ENCODE results near the gene FJX1.
A peak's percentile ranks its signal among the peaks of the same experiment; 100 is the strongest.

FJX1 gene

DNA sequence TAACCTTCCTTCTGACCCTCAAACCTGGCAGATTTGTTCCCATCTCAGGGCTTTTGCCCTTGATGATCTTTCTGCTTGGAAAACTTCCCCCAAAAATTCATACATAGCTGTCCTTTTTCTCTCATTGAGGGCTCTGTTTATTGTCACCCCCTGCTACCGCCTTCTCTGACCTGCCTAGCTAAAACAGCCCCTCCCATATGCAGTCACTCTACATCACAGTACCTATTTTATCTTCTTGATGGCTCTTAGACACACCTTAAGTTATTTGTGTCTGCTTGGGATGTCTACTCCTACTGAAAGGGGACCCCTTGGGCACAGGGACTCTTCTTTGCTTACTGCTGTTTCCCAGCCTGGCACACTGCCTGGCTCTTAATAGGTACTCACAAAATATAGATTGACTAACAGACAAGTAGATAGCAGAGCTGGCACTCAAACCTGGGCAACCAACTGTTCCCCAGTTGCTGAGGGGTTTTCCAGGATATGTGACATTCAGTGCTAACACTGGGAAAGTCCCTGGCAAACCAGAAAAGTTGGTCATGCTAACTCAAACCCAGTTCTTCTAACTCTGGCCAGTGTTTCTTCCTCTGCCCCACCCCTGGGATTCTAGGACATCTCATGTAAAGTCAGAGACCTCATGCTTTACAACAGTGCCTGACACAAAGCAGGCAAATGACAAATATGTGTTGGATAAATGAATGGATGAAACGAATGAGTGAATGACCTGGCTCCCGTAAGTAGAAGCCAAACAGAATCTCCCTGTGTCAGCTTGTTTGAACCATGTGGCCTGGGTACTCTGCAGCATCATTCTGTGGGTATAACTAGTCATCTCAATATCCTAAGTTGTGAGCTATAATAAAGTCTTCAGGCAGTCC is 19.8 kb upstream of the FJX1 start:
- Histone ChIP-seq H3K27ac (ENCODE audit: low read length) (no peak overlapping the region), H3K4me2 (ENCODE audit: low read length) (peak overlapping the region; percentile 27), H3K9me3 (ENCODE audit: insufficient read depth, low read length) (no peaks in the 10 kb centered on the region), H3K4me1 (ENCODE audit: low read length) (peaks cover 12% of the 10 kb centered on the region), H3K27me3 (ENCODE audit: low read depth, low read length) (peaks cover 17% of the 10 kb centered on the region; the same call in 1 of the 2 replicates), H3K4me3 (ENCODE audit: low read length) (no peak overlapping the region), H2AFZ (ENCODE audit: low read depth, low read length) (no peak overlapping the region), H4K20me1 (ENCODE audit: insufficient read depth, low read length) (no peaks in the 10 kb centered on the region), H3K79me2 (ENCODE audit: low read length) (no peaks in the 10 kb centered on the region), H3K36me3 (replicated peaks; ENCODE audit: low read depth, low read length) (no peaks in the 10 kb centered on the region), H3K9ac (ENCODE audit: low read length) (no peak overlapping the region)
- no peak for TF ChIP-seq EZH2phosphoT487 (IDR thresholded peaks at IDR 0.05; ENCODE audit: low read depth)
- TF ChIP-seq, protein P1, sequence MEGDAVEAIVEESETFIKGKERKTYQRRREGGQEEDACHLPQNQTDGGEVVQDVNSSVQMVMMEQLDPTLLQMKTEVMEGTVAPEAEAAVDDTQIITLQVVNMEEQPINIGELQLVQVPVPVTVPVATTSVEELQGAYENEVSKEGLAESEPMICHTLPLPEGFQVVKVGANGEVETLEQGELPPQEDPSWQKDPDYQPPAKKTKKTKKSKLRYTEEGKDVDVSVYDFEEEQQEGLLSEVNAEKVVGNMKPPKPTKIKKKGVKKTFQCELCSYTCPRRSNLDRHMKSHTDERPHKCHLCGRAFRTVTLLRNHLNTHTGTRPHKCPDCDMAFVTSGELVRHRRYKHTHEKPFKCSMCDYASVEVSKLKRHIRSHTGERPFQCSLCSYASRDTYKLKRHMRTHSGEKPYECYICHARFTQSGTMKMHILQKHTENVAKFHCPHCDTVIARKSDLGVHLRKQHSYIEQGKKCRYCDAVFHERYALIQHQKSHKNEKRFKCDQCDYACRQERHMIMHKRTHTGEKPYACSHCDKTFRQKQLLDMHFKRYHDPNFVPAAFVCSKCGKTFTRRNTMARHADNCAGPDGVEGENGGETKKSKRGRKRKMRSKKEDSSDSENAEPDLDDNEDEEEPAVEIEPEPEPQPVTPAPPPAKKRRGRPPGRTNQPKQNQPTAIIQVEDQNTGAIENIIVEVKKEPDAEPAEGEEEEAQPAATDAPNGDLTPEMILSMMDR (IDR thresholded peaks at IDR 0.05; ENCODE audit: low read depth, low read length) = no peak

DNA sequence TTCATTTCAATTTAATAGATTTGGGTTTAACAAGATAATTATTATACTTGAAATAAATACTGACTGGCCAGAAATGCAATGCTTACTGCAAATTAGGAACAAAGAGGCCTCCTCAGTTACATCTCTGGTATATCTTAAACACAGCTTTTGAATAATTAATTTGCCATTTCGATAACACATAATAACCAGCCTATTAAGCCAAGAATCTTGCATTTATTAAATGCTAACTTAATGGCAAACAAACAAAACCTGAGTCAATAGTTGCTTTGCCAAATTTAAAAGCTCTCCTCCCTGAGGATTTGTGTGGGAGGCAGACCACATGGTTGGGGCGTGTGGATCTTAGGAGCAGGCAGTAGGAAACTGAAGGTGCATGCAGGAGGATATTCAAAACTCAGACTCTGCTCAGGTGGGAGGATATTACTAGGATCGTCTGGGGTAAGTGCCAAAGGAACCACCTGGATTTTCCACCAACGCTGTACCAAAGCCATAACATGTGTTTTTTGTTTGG is 17.9 kb upstream of the FJX1 start:
- Histone ChIP-seq H2AFZ (ENCODE audit: low read depth, low read length) (no peak overlapping the region), H3K9me3 (ENCODE audit: insufficient read depth, low read length) (no peaks in the 10 kb centered on the region), H3K4me1 (ENCODE audit: low read length) (peaks cover 12% of the 10 kb centered on the region), H4K20me1 (ENCODE audit: insufficient read depth, low read length) (no peaks in the 10 kb centered on the region), H3K36me3 (replicated peaks; ENCODE audit: low read depth, low read length) (no peaks in the 10 kb centered on the region), H3K4me2 (ENCODE audit: low read length) (no peak overlapping the region), H3K27me3 (ENCODE audit: low read depth, low read length) (peaks cover 30% of the 10 kb centered on the region; the same call in 1 of the 2 replicates), H3K4me3 (ENCODE audit: low read length) (no peak overlapping the region), H3K79me2 (ENCODE audit: low read length) (no peaks in the 10 kb centered on the region), H3K27ac (ENCODE audit: low read length) (no peak overlapping the region), H3K9ac (ENCODE audit: low read length) (no peak overlapping the region)
- TF ChIP-seq, protein P1 (IDR thresholded peaks at IDR 0.05; ENCODE audit: low read depth, low read length) = no peak
- no peak for TF ChIP-seq EZH2phosphoT487 (IDR thresholded peaks at IDR 0.05; ENCODE audit: low read depth)

DNA sequence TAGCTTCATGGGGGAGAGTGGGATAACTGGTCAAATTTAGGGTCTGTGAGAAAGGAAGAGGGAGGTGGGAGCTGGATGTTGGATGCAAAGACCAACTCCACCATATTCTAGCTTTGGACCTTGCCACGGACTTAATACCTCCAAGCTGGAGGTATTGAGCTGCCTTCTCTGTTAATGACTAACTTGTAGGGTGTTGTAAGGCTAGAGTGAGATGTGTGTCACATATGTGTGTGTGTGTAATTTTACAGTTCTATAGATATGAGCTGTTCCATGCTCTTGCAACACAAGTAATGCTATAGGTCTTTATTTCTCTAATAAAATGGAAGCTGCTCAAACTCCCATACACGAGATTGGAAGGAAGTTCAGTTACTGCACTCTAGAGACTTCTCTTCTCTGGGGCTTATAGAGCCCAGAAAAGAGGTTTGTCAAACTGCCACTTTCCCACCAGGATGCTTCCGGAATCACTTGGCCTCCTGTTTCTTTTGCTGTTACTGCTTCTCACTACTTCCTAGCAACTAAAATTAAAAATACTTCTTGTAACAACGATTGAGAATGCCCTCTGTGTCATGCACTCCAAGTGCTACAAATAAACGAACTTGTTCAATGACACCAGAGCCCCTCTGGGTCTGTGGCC is 16.0 kb upstream of the FJX1 start:
- H3K27ac ChIP-seq (ENCODE audit: low read length) = no peak overlapping the region
- H3K4me3 ChIP-seq (ENCODE audit: low read length) = no peak overlapping the region
- TF ChIP-seq, protein P1 (IDR thresholded peaks at IDR 0.05; ENCODE audit: low read depth, low read length) = no peak
- no peak for TF ChIP-seq EZH2phosphoT487 (IDR thresholded peaks at IDR 0.05; ENCODE audit: low read depth)

DNA sequence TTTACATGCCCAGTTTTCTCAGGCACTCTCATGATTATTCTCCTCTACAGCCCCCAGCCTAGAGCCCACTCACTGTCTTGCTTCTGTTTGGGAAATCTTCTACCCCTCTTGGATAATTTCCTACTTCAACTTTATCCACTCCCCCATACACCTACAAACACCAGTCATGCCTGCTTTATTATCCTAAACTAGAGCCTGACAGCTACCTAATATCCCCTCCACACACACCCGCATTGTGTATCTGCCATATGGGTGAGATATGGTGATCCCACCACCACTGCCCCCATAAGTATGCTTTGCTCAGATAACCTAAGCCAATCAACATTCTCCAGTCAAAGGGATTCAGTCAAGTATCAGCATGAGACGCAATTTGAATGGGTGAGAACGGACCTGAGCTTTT is 15.3 kb upstream of the FJX1 start:
- no peak overlapping the region for H3K4me3 ChIP-seq (ENCODE audit: low read length)
- no peak overlapping the region for H3K4me2 ChIP-seq (ENCODE audit: low read length)
- no peaks in the 10 kb centered on the region for H4K20me1 ChIP-seq (ENCODE audit: insufficient read depth, low read length)
- TF ChIP-seq EZH2phosphoT487 (IDR thresholded peaks at IDR 0.05; ENCODE audit: low read depth) = no peak
- TF ChIP-seq, protein P1 (IDR thresholded peaks at IDR 0.05; ENCODE audit: low read depth, low read length) = no peak
- no peaks in the 10 kb centered on the region for H3K36me3 ChIP-seq (replicated peaks; ENCODE audit: low read depth, low read length)
- no peak overlapping the region for H3K27ac ChIP-seq (ENCODE audit: low read length)
- H3K9ac ChIP-seq (ENCODE audit: low read length) = no peak overlapping the region
- peaks cover 11% of the 10 kb centered on the region for H3K4me1 ChIP-seq (ENCODE audit: low read length)
- H3K79me2 ChIP-seq (ENCODE audit: low read length) = no peaks in the 10 kb centered on the region
- no peak overlapping the region for H2AFZ ChIP-seq (ENCODE audit: low read depth, low read length)
- H3K9me3 ChIP-seq (ENCODE audit: insufficient read depth, low read length) = no peaks in the 10 kb centered on the region
- H3K27me3 ChIP-seq (ENCODE audit: low read depth, low read length) = peaks cover 53% of the 10 kb centered on the region

More for the DNA sequence above, 16.0 kb upstream of the FJX1 start:
- peaks cover 48% of the 10 kb centered on the region for H3K27me3 ChIP-seq (ENCODE audit: low read depth, low read length)
- H3K4me1 ChIP-seq (ENCODE audit: low read length) = peaks cover 12% of the 10 kb centered on the region
- no peaks in the 10 kb centered on the region for H4K20me1 ChIP-seq (ENCODE audit: insufficient read depth, low read length)
- no peak overlapping the region for H3K9ac ChIP-seq (ENCODE audit: low read length)
- H3K4me2 ChIP-seq (ENCODE audit: low read length) = no peak overlapping the region
- no peak overlapping the region for H2AFZ ChIP-seq (ENCODE audit: low read depth, low read length)
- H3K36me3 ChIP-seq (replicated peaks; ENCODE audit: low read depth, low read length) = no peaks in the 10 kb centered on the region
- no peaks in the 10 kb centered on the region for H3K79me2 ChIP-seq (ENCODE audit: low read length)
- H3K9me3 ChIP-seq (ENCODE audit: insufficient read depth, low read length) = no peaks in the 10 kb centered on the region
